Eye (tissue), 1 donor: ENCODE measurements around the gene IFITM5.
"Not testable (repeated sequence)": the region's sequence is repeated elsewhere in the genome, so short reads cannot be mapped to it uniquely, and the experiment has no call there.

ENCODE experiments used
- DNase-seq: peaks from one replicate; pipeline ENCODE4 v3.0.0-alpha.2; 2015

The IFITM5 gene

DNA sequence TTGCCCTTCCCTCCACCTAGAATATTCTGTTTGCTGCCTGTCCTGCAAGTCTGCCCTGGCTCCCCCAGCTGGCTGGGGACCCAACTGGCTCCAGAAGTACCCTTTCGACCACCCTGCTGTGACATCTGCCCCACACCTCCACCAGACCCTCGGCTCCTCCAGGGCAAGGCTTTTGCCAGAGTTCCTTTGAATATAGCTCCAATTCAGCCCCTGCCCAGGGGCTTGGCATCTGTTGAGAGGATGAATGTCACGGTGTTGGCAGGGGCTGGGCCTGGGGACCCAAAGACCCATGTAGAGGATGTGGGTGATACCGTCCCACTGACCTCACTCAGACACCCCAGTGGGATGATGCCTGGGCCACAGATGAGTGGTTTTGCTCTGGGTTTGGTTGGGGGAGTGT, 17.2 kb downstream of the IFITM5 start:
- no peak for DNase-seq

DNA sequence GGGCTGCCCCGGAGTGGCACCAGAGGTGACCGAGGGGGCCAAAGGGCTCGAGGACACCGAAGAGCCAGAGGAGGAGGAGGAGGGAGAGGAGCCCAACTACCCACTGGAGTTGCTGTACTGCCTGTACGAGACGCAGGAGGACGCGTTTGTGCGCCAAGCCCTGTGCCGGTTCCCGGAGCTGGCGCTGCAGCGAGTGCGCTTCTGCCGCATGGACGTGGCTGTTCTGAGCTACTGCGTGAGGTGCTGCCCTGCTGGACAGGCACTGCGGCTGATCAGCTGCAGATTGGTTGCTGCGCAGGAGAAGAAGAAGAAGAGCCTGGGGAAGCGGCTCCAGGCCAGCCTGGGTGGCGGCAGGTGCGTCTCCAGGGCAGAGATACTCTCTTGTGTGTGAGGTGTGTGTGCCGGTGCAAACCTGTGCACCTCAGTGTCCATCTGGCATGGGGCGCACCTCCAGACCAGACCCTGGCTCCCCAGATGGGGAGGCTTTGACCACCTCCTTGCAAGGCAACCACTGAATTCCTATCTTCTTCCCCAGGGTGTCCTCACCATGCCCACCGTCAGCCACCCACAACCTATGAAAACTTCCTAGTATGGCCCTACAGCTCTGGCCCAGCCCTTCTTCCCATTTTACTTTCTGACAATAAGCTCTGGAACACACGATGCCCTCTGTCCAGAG, 17.7 kb downstream of the IFITM5 start:
- DNase-seq, result no peak

DNA sequence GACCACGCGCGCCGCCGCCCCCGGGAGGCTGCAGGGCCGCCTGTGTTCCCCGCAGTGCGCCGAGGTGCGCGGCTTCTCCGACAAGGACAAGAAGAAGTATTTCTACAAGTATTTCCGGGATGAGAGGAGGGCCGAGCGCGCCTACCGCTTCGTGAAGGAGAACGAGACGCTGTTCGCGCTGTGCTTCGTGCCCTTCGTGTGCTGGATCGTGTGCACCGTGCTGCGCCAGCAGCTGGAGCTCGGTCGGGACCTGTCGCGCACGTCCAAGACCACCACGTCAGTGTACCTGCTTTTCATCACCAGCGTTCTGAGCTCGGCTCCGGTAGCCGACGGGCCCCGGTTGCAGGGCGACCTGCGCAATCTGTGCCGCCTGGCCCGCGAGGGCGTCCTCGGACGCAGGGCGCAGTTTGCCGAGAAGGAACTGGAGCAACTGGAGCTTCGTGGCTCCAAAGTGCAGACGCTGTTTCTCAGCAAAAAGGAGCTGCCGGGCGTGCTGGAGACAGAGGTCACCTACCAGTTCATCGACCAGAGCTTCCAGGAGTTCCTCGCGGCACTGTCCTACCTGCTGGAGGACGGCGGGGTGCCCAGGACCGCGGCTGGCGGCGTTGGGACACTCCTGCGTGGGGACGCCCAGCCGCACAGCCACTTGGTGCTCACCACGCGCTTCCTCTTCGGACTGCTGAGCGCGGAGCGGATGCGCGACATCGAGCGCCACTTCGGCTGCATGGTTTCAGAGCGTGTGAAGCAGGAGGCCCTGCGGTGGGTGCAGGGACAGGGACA, 18.4 kb downstream of the IFITM5 start:
- DNase-seq, result peak; percentile 39

DNA sequence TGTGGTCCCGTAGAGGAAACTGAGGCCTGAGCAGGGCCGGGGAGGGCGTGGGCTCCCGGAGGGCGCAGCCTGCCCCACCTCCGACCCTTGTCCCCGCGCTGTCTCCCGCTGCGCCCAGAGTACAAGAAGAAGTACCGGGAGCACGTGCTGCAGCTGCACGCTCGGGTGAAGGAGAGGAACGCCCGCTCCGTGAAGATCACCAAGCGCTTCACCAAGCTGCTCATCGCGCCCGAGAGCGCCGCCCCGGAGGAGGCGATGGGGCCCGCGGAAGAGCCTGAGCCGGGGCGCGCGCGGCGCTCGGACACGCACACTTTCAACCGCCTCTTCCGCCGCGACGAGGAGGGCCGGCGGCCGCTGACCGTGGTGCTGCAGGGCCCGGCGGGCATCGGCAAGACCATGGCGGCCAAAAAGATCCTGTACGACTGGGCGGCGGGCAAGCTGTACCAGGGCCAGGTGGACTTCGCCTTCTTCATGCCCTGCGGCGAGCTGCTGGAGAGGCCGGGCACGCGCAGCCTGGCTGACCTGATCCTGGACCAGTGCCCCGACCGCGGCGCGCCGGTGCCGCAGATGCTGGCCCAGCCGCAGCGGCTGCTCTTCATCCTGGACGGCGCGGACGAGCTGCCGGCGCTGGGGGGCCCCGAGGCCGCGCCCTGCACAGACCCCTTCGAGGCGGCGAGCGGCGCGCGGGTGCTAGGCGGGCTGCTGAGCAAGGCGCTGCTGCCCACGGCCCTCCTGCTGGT, 19.2 kb downstream of the IFITM5 start:
- peak; percentile 57 for DNase-seq

DNA sequence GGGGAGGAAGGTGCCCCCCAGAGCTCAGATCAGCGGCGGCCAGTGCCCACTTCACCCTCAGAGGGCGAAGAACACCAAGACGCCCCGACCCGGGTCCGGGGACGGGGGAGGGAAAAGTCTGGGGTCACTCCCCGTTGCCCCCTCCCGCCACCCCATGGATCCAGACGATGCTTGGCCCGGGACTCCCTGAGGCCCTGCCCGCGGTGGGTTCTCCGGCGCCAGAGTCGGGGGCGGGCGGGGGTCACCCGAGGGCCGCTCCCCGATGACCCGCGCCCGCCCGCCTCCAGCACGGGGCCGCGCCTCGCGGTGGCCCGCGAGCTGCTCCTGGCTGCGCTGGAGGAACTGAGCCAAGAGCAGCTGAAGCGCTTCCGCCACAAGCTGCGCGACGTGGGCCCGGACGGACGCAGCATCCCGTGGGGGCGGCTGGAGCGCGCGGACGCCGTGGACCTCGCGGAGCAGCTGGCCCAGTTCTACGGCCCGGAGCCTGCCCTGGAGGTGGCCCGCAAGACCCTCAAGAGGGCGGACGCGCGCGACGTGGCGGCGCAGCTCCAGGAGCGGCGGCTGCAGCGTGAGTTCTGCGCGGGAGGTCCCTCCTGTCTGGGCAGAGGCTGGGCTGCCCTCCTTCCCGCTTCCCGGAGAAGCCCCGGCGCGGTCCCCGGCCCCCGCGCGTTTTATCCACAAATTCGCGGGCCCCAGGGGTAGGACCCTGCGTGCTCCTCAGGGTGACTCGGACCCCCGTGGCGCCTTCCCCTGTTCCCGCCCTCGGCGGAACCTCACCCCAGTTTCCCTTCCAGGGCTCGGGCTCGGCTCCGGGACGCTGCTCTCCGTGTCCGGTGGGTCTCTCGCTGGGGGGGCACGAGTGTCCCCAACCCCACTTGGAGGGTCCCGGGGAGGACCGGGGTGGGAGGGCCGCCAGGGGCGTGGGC, 20.0 kb downstream of the IFITM5 start:
- peak; percentile 20 for DNase-seq

DNA sequence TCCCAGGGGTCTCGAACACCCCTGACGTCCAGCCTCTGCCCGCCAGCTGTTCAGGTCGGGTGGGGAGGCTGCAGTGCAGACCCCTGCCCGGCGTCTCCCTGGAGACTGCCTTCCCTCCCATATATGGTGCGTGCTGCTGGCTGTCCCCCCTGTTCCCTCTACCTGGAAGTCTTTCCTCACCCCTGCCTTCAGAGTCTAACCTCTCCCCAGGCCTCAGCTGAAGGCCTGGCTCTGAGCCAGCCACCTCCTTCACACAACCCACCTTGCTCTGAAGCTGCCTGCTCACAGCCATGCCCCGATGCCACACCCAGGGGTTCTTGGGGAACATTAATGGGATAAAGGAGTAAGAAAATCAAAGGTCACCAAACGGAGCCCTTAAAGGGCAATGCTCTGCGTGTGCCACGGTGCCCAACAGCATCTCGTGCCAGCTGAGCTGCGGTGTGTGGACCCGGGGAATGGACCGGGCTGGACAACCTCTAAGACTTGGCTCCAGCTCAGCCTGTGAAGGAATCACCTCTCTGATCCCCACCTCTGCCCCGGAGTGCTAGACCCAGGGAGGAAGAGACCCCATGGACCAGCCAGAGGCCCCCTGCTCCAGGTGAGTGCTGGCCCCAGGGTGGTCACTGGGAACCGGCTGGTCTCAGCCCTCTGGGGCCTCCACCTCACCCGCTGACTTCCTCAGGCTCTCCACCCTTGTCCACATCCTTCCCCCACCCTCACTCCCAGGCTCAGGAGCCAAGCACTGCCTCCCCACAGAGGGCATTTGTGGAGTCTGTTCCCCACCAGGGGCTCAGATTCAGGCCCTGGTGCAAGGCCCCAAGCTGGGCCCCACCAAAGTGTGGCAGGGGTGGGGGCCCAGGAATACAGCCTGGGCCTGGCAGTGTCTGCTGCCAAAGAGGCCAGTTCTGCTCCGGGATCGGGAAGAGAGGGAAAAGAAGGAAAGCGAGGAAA, 21.1 kb downstream of the IFITM5 start, which contains the start of gene NLRP6:
NLRP6 (plus strand) TSS at position 407 of the 951 bp plus-strand sequence; CDS start at position 570, 163 bp downstream.
- DNase-seq, result no peak

DNA sequence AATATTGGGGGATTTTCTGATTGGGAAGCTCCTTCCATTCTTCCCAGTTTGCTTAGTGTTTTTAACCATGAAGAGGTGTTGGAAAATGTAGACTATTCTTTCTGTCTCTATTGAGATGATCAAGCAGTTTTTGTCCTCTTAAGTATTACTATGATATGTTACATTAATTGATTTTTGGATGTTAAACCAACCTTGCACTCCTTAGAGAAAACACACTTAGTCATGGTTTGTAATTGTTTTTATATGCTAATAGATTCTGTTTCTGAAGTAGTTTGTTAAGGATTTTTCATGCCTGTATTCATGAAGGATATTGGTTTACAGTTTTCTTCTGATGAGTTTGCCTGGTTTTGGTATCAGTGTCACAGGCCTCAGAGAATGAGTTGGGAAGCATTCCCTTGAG, 23.1 kb downstream of the IFITM5 start:
- no peak for DNase-seq

DNA sequence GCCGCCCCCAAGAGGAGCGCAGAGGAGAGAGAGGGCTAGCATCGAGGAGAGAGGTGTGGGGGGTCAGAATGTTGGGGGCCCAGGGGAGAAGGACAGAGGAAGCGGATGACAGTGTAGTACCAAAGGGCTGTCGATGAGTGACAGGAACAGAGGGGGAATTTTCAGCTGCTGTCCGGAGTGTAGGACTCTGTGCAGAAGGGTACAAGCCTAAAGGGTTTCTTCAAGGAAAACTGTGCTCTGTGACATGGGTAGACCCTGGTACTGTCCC, 26.5 kb downstream of the IFITM5 start:
- no peak for DNase-seq

DNA sequence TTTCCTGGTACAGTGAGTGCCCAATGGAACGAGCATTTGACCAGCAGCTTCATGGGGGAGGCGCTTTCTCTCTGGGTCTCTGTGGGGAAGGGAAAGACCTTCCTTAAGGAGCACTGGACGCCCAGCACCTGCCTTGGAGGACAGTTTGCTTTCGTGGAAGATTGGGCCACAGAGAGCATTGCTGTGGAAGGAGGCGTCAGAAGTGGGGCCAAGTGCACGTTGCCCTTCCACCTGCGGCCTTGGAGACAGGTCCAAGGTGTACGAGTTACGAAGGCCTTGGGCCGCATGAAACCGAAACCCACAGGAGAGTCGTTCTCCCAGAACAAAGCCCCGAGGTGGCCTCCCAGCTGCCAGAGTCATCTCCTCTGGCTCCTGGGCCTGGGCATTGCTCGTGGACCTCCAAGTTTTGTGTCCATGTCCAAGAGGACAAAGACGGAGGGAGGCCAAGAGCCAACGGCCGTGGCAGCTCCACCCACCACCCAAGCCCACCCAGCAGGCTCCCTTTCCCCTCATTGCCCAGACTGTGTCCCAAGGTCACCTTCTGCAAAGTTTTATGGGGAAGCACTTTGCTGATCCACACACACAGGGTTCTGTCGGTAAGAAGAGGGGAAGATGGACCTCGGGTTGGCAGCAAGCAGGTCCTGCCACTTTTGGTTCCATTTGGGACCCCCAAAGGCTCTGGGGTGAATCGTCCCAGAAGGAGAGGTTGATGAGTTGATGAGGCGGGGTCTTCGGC, 27.0 kb downstream of the IFITM5 start:
- DNase-seq, result no peak

DNA sequence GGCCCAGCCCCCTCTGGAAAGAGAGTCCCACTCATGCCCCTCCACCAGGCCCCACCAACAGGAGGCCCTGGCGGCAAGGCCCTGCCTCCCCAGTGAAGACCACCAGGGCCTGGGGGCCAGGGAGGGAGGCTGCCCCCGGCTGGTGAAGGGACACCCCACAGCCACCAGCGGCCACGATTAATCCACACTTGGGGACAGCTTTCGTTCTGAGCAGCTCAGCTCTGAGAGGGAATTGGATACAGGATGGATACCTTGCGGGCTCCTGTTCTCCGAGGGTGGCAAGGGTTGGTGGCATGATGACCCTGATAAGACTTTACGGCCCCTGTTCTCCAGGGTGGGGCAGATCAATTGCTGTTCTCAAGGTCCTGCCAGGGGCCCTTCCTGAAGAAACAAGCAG, 28.0 kb downstream of the IFITM5 start:
- no peak for DNase-seq

DNA sequence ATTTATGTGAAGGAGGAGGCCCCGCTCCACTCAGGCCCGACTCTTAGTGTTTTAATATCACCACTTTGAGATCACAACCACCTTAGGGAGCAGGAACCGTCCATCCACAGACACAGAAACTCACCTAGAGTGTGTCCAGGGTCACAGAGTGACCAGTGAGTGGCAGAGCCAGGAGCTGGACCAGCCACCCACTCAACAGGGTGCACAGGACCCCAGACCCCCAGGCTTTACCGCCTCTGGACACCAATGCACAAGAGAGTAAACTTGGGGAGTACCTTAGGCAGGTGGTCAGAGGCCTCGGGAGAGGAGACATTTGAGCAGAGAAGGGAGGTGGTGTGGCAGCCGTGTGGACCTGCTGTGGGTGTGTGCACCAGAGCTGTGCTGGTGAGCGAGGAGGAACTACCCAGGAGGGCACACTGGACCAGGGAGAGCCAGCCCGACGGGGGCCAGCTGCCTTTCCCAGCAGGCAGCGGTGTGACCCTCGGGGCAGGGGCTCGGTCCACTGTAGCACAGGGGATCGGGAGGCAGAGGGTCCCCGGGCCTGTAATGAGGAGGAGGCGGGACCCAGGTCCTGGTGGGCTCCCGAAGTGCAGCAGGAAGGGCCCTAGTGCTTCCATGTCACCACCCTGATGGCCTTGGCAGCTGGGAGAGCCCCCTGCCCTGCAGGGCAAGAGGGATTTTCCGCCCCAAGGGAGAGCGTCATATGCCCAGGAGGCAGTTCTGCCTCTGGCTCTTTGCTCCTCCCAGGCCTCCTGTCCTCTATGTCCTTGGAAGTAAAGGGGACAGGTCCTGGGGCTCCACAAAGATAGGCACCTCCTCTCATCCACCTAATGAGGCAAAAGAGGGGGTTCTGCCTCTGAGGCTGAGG, 28.6 kb downstream of the IFITM5 start:
- DNase-seq, result no peak

DNA sequence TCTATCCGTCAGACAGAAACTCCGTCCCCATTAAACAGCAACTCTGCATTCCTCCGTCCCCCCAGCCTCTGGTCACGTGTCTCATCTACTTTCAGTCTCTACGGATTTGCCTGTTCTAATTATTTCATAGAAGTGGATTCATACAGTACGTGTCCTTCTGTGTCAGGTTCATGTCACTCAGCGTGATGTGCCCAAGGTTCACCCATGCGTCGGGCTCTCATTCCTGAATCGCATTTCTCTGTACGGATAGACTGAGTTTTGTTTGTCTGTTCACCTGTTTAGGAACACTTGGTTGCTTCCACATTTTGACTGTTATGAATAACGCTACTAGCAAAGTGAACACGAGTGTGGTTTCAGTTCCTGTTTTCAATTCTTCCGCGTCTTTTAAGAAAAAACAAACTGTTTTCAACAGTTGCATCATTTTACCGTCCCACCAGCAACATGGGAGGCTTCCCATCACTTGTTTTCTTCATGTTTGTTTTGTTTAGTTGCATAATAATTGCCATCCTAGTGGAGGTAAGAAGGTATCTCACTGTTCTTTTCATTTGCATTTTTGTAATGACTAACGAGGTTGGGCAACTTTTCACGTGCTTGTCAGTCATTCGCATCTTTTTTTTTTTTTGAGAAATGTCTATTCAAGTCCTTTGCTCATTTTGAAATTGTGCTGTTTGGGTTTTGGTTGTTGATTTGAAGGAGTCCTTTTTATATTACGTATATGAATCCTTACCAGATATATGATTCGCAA, 30.0 kb downstream of the IFITM5 start:
- peak; percentile 78 for DNase-seq

DNA sequence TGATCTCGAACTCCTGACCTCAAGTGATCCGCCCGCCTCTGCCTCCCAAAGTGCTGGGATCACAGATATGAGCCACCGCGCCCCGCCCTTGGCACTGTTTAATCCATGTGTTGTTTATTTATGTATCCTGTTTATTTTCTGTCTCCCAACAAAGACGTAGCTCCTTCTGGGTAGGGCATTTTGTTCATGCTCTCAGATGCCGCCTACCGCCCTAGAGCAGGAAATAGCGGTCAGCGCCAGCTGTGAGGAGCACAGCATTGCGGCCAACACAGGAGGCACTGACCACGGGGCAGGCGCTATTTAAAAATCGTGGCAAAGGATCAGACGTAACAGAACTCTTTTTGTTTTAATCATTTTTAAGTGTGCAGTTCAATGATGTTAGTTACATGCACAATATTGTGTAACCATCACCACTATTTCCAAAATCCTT, 30.6 kb downstream of the IFITM5 start:
- DNase-seq, result not testable (repeated sequence)

DNA sequence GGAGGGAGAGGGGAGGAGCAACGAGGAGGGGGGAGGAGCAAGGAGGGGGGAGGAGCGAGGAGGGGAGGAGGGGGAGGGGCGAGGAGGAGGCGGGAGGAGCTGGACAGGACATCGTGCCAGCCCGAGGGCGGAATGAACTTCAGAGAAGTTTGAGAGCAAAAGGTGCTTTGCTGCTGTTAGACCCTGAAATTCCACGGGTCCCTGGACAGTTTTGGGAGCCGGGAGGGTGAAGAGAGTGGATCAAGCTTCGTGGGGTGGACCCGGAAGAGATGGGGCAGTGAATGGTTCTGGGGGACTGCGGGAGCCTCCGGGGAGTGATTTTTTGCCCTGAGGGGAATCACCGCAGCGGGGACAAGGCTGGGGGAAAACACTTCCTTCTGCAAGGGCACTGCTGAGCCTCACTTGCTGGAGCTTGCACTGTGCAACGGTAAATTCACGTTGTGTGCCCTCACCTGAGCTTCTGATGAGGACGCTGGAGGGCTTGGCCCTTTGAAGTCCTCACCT, 31.8 kb downstream of the IFITM5 start:
- DNase-seq, result no peak

DNA sequence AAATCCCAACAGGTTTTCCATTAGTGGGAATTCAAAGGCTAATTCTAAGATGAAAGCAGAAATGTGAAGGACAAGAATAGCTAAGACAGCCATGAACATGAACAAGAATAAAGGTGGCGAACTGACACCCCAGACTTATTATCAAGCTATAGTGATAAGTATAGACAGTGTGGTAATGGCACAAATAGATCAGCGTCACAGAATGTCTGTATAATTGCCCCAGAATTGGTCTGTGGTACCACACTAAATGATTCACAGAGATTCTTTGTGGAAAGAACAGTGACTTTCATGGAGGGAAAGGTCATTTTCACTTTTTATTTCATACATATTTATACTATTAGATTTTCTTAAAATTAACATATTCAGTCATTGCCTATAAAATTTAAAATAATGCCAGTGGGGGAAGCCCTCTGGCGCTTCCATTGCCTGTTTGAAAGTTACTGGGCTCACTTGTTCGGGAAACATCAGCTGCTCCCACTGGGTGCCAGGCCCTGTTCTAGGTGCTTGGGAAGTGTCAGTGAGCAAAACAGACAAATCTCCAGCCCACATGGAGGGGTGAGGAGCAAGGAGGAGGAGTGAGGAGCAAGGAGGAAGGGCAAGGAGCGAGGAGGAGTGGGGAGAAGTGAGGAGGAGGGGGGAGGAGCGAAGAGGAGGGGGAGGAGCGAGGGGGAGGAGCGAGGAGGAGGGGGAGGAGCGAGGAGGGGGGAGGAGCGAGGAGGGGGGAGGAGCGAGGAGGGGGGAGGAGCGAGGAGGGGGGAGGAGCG, 32.5 kb downstream of the IFITM5 start:
- no peak for DNase-seq

DNA sequence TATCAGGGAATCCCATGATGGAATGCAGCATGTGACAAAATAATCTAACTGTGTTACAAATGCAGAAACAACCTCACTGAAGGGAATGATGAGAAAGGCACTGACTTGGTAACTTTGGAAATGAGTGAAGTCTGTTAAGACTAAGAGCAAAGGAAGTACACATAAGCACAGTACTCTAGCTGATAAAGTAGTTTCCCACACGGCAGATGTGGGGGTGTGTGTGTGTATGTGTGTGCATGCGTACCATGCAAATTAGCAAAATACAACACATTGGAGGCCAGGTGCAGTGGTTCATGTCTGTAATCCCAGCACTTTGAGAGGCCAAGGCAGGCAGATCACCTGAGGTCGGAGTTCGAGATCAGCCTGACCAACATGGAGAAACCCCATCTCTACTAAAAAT, 37.7 kb downstream of the IFITM5 start:
- DNase-seq, result no peak

DNA sequence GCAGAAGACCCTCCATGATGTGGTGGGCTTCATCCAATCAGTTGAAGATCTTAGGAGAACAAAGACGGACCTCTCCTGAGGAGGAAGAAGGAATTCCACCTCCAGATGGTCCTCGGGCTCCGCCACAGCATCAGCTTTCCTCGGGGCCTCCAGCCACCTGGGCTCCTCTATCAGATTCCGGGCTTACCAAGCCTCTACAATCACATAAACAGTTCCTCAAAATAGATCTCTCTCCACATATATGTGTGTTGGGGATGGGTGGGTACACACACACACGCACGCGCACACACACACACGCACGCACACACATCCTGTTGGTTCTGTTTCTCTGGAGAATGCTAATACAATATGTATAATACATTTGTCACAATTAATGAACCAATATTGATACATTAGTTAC, 39.9 kb downstream of the IFITM5 start:
- no peak for DNase-seq
